ENCODE measurements around the gene TNIP2. TPM values are rescaled to one million over a fixed set of nuclear protein-coding genes. Genes with fewer than 3 reads are reported as not detected.

TNIP2 gene
- total RNA-seq, 1 experiment from 2014 or later: 41.0 TPM

DNA sequence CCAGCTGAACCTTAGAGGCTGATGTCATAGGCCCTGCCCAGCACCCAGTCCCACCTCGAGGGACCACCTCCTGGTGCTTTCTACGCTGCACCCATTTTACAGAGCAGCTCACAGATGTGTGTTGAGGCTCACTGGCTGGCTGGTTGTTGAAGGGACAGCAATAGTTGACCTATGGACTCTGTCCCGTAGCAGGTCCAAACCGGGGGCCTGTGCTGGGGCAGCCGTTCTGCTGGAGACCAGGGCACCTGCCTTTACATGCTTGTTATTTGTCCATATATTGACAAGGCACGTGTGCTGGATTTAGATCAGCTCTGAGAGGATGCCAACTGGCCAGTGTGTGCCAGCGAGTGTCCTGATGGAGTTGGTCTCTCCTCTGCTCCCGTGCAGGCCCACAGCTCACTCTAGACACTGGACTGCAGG, 58.1 kb downstream of the TNIP2 start:
- DNase-seq (ENCODE audit: low read depth, low spot score) (no peak), ATAC-seq (no peak)
- Histone ChIP-seq H3K27ac (ENCODE audit: low read depth, low read length) (no peak overlapping the region), H3K9me3 (ENCODE audit: control insufficient read depth in 1 of 2, insufficient read depth in 1 of 2, low read depth in 1 of 2, low read length in 2 of 2) (no peaks in the 10 kb centered on the region), H3K9ac (ENCODE audit: low read length) (no peak overlapping the region), H3K9me2 (ENCODE audit: insufficient read depth) (no peaks in the 10 kb centered on the region), H3K4me2 (ENCODE audit: low read length) (no peak overlapping the region), H3K4me1 (ENCODE audit: control insufficient read depth in 1 of 2, insufficient read depth in 2 of 2, low read length in 2 of 2) (no peaks in the 10 kb centered on the region), H3K79me2 (ENCODE audit: insufficient read depth, low read length) (no peaks in the 10 kb centered on the region), H4K20me1 (ENCODE audit: insufficient read depth) (peaks cover 3% of the 10 kb centered on the region; the same call in 1 of the 2 replicates), H2AFZ (ENCODE audit: low read depth, low read length, poor library complexity, severe bottlenecking) (no peak overlapping the region), H3K36me3 (ENCODE audit: control insufficient read depth in 1 of 2, insufficient read depth in 2 of 2, low read length in 2 of 2) (peaks cover 36 to 45% of the 10 kb centered on the region in 2 experiments; a peak in 3 of 4 replicates), H3K4me3 (replicated peaks in 1 of 2; ENCODE audit: low read depth in 1 of 2, low read length in 2 of 2) (no peak overlapping the region), H3K27me3 (ENCODE audit: insufficient read depth, low read length) (no peaks in the 10 kb centered on the region)
- intact Hi-C loops (cut with micrococcal nuclease): no loop called here
- RAD21 ChIA-PET (ENCODE audit: low non-redundant PET in 1 of 2, low total read pairs in 2 of 2, uncharacterized antibody in 2 of 2, unreplicated experiment in 2 of 2): no interaction called here
- no TSS peak for BruUV-seq (replicated peaks)
- CTCF ChIA-PET: no interaction called here
- TF ChIP-seq JUND (IDR thresholded peaks at IDR 0.05): no peak
- no peak for TF ChIP-seq CEBPB (IDR thresholded peaks at IDR 0.05; ENCODE audit: low read depth)
- TF ChIP-seq SP1 (IDR thresholded peaks at IDR 0.05; ENCODE audit: low read depth): no peak
- TF ChIP-seq, protein P1, sequence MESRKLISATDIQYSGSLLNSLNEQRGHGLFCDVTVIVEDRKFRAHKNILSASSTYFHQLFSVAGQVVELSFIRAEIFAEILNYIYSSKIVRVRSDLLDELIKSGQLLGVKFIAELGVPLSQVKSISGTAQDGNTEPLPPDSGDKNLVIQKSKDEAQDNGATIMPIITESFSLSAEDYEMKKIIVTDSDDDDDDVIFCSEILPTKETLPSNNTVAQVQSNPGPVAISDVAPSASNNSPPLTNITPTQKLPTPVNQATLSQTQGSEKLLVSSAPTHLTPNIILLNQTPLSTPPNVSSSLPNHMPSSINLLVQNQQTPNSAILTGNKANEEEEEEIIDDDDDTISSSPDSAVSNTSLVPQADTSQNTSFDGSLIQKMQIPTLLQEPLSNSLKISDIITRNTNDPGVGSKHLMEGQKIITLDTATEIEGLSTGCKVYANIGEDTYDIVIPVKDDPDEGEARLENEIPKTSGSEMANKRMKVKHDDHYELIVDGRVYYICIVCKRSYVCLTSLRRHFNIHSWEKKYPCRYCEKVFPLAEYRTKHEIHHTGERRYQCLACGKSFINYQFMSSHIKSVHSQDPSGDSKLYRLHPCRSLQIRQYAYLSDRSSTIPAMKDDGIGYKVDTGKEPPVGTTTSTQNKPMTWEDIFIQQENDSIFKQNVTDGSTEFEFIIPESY (IDR thresholded peaks at IDR 0.05; ENCODE audit: extremely low read depth, insufficient replicate concordance, low read length): no peak
- no peak for TF ChIP-seq POLR2AphosphoS5 (IDR thresholded peaks at IDR 0.05; ENCODE audit: low read depth, low read length)
- TF ChIP-seq, protein P2, sequence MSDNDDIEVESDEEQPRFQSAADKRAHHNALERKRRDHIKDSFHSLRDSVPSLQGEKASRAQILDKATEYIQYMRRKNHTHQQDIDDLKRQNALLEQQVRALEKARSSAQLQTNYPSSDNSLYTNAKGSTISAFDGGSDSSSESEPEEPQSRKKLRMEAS (IDR thresholded peaks at IDR 0.05): no peak
- TF ChIP-seq POLR2A (IDR thresholded peaks at IDR 0.05; ENCODE audit: borderline replicate concordance, extremely low read depth, insufficient read depth, insufficient read length): no peak
- TF ChIP-seq ZNF274 (IDR thresholded peaks at IDR 0.05; ENCODE audit: low read depth, low read length): no peak
- TF ChIP-seq, protein P3, sequence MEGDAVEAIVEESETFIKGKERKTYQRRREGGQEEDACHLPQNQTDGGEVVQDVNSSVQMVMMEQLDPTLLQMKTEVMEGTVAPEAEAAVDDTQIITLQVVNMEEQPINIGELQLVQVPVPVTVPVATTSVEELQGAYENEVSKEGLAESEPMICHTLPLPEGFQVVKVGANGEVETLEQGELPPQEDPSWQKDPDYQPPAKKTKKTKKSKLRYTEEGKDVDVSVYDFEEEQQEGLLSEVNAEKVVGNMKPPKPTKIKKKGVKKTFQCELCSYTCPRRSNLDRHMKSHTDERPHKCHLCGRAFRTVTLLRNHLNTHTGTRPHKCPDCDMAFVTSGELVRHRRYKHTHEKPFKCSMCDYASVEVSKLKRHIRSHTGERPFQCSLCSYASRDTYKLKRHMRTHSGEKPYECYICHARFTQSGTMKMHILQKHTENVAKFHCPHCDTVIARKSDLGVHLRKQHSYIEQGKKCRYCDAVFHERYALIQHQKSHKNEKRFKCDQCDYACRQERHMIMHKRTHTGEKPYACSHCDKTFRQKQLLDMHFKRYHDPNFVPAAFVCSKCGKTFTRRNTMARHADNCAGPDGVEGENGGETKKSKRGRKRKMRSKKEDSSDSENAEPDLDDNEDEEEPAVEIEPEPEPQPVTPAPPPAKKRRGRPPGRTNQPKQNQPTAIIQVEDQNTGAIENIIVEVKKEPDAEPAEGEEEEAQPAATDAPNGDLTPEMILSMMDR (IDR thresholded peaks at IDR 0.05 in 2 of 3, conservative IDR thresholded peaks at IDR 0.05 in 1 of 3; ENCODE audit: borderline replicate concordance in 1 of 3, insufficient read depth in 1 of 3, low read depth in 2 of 3, low read length in 2 of 3): no peak
- no peak for TF ChIP-seq SRF (IDR thresholded peaks at IDR 0.05; ENCODE audit: low read depth)
- TF ChIP-seq ELF1 (IDR thresholded peaks at IDR 0.05; ENCODE audit: borderline replicate concordance, low read depth): no peak
- TF ChIP-seq TCF7L2 (IDR thresholded peaks at IDR 0.05; ENCODE audit: borderline replicate concordance, extremely low read depth, insufficient read depth, insufficient read length): no peak
- no peak for TF ChIP-seq EZH2phosphoT487 (IDR thresholded peaks at IDR 0.05; ENCODE audit: borderline replicate concordance)
- POLR2A ChIA-PET: no interaction called here

Measured in HCT116 (cell line).